Fibroblast of upper back skin (primary cell): Measurements from ENCODE around the gene WDR93.
"Not testable (repeated sequence)": the region's sequence is repeated elsewhere in the genome, so short reads cannot be mapped to it uniquely, and the experiment has no call there.

Source experiments
- DNase-seq: peaks from one replicate; pipeline ENCODE4 v3.0.0-alpha.2; 2013

WDR93 gene

DNA sequence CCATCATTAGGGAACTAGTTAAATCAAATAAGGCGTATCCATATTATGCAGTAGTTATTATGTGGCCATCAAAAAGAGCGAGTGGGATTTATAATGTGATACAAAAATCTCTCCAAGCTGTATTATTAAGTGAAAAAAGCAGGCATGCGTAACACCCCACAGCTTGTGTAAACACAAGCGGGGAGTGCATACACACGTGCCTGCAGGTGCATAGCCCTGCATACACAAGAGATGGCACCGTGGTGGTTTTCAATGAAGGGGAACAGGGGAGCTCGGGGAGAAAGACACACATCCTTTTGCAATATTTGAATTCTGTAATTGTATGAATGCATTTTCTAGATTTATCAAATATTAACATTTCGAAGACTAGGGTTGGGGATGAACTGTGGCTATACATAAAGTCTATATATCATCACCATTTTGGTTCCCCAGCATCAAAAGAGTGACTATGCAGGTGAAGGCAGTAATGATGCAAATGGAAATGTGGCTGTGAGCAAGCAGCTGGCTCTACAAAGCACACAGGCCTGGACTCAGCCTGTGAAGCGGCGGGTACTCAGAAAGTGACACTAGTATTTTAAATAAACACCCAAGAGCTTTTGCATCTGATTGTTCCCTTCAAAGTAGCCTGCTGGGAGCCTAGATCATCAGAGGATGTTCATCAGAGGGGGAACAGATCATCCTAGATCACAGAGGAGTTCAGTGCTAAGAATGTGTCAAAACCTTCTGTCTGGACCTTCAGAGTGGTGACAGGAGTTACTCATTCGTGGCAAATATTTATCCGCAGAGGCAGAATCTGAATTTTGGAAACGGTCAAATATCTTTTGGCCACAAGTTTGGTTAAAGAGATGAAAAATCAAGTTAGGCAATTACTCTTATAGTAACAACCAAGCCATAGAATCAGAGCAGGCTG, 25.9 kb upstream of the WDR93 start:
- no peak for DNase-seq

- peak; percentile 48 for DNase-seq
Observed at GRCh38 chr15:89665449-89666181, 25.0 kb upstream of the WDR93 start.

- DNase-seq = no peak
Observed at GRCh38 chr15:89666184-89666857, 24.3 kb upstream of the WDR93 start.

DNA sequence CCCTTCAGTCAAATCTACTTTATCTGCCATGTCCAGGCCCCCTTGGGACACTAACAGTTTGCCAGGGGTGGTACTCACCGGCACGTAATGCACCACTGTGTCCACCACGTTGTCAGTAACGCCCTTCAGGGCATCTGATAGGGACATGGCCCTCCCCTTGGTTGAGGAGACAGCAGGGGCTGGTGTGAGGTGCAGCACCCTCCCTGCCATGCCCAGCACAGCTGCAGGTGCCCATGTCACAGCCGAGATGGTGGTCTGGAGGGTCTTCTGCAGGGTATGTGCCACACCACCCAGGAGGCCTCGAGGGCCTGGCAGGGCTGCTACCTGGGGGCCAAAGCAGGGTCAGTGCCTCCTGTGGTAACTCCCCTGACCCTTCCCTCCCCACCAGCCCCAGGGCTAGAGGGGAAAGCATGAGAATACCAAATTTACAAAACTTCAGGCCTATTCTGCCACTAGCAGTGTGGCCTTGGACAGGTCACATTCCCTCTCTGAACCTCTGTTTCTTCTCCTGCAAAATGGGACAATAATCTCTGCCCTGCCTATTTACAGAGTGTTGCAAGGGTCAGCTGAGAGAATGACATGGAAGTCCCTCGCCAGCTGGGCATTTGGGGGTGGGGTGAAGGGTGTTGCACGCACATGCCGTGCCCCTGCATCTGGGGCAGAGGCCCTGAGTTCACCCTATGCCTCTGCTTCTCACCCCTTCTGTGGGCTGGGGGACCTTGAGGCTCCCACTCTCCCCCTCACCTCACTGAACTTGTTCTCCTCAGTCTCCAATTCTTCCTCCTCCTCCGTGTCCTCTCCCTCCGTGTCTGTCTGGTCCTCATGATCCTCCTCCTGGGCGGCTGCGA, 23.5 kb upstream of the WDR93 start:
- no peak for DNase-seq

DNA sequence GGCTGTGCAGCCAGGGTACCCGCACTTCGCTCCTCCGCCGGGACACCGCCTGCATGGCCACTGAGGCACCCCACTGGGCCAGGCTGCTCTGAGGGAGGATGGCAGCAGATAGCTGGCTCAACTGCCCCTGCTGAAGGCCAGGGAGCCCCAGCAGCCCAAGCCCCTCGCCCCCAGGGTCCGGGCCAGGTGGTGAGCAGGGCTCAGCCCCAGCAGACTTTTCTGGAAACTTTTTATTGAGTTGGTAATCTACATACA, 23.0 kb upstream of the WDR93 start:
- DNase-seq = no peak

DNA sequence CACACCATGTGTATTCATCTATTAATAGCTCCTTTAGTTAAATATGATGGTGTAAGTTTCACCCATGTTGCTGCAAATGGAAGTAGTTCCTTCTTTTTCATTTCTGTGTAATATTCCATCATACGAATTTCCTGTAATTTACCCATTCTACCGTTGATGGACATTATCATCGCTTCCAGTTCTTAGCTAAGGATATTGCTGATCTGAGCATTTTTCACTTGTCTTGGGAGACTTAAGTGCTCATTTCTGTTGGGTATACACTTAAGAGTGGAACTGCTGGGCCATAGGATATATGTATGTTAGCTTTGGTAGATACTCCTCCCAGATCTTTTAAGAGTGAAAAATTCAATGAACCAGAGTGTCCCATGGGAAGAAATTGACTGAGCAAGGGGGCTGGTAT, 22.4 kb upstream of the WDR93 start:
- no peak for DNase-seq

DNA sequence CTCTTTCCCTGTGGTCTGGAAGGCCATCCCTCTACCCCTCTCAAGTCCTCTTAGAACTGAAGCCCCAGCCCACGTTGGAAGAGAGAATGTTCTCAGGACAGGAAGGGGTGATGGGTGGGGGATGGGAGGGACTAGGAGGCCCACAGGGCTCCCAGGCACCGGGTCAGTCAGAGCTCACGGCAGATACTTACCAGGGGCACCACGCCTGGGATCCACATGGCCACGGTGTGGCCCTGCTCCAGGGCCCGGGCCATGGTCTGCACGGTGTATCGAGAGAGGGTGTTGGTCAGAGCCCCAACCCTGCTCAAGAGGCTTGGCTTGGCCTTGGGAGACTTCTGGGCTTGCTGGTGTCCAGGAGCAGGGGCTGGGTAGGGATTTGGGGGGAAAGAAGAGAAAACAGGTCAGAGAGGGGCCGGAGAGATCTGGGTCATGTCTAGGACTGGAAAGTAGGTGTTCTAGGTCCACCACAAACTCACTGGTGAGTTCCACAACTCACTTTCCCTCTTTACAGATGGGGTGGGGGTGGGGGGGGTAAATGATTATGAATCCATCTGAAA, 21.2 kb upstream of the WDR93 start:
- DNase-seq = no peak

DNA sequence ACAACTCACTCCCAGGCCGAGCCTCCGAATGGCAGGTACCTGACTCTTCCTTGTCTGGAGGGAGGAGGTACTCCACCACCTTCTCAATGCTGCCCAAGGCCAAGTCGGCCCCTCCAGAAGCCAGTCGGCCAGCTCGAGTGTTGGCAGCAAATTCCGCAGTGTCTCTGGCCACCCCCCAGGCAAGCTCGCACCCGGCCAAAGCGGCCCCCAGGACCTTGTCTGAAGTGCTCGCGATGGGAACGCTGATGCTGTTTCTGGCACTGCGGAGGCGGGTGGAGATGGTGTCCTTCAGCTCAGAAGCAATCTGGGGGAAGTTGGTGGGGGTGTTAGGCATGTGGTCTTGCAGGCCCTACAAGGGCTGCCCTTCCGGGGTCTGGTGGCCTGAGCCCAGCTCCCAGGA, 20.7 kb upstream of the WDR93 start:
- no peak for DNase-seq

DNA sequence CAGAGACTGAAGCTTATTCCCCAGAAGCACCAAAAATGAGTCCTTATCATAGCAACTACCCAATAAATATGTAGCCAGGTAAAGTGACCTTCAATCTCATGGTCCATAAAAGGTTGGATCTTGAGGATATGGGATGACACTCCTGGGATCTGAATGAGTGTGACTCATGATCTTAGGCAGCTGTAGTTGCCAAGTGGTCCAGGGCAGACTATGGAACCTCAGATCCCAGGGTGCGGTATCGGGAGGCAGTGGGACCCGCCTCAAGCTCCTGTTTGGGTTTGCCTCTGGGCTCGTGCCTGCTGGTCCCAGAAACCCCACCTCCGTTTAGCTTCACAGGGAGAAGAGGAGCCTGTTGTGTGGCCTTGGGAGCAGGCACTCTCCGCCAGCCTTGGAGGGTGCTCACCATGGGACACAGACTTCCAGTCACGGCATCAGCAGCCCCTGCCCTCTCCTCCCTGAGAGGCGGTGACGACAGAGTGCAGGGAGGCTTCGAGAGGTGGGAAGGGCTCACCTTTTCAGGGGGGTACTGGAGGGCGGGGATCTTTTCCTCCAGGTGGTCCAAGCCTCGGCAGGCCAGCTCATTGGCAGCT, 19.5 kb upstream of the WDR93 start:
- no peak for DNase-seq

DNA sequence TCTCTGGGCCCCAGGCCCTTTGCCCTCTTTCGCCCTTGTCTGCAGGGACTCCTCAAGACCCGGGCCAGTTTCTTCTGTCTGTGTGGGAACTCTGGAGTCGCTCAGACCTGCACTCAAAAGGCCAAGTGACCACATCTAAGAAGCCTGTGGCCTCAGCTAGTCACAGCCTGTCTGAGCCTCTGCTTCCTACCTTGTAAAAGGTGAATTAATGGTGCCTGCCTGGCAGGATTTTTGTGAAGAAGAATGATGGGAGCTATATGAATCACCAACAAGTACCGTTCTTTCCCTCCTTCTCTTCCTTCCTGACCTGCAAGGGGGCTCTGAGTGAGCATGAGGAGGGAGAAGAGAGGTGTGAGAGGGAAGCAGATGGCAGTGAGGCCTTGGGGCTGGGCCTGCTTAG, 18.9 kb upstream of the WDR93 start:
- no peak for DNase-seq

DNA sequence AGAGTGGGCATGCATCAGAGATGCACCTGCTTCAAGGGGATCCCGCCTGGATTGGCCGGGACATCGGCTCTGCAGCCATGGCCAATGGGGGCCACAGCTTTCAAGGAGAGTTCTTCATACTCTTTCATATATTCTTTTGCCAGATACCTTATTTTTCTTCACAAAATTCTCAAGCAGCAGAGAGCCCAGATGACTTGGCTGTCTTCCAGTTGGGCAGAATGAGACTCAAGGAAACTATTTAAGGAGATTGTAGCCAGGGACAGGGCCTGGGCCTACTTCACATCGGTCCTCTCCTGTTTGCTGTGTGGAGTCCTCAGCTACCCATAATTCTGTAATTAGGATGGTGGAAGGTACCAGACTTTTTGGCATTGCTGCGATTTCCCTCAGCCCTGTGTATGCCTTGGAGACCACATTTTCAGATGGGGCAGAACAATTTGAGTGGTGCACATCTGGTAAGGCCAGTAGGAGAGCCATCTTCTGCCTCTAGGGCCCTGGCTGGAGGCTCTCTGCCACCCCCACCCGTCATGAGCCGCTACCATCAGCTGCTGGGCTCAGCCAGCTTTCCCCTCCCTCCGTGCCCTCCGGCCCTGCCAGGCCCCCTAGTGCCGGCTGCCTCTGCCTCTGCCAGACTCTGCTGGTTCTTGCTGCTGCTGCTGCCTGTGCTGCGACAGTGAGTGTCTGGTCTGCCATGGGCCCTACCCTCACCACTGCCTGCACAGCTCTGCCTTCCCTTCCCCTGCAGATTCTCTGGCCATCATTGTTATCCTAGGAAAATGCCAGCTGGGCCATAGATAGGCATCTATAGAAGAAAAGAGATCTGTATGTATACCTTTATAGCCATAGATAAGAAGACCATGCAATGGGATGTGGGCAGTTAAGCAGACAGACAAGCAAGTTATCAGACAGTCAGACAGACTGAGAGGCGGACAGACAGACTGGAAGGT, 18.1 kb upstream of the WDR93 start:
- DNase-seq = peak; percentile 42

GRCh38 chr15:89673165-89673512, 17.5 kb upstream of the WDR93 start:
- peak; percentile 13 for DNase-seq

DNA sequence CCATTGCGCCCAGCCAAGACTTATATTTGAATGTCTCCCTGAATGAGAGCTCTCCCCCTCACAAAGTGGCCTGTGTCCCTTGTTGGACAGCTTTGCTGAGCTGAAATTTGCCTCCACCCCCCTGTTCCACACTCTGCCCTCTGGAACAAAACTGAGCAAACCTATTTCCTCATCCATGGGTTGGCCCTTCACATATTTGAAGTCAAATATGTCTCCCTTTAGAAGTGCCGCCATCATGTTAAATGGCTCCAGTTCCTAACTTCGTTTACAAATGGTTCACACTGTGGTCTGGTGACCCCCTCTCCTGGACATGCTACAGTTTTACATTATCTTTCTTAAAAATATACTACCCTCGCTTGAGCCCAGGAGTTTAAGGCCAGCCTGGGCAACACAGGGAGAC, 16.1 kb upstream of the WDR93 start:
- no peak for DNase-seq

GRCh38 chr15:89675606-89676005, 15.0 kb upstream of the WDR93 start:
- no peak for DNase-seq

GRCh38 chr15:89677381-89677780, 13.2 kb upstream of the WDR93 start:
- DNase-seq = no peak

- DNase-seq = no peak
Observed at GRCh38 chr15:89679212-89679611, 11.4 kb upstream of the WDR93 start, which contains the start of gene PLIN1. Gene PLIN1, minus strand, starts transcription at chr15:89679367. Its CDS starts 1,878 bp downstream, at chr15:89677489.

DNA sequence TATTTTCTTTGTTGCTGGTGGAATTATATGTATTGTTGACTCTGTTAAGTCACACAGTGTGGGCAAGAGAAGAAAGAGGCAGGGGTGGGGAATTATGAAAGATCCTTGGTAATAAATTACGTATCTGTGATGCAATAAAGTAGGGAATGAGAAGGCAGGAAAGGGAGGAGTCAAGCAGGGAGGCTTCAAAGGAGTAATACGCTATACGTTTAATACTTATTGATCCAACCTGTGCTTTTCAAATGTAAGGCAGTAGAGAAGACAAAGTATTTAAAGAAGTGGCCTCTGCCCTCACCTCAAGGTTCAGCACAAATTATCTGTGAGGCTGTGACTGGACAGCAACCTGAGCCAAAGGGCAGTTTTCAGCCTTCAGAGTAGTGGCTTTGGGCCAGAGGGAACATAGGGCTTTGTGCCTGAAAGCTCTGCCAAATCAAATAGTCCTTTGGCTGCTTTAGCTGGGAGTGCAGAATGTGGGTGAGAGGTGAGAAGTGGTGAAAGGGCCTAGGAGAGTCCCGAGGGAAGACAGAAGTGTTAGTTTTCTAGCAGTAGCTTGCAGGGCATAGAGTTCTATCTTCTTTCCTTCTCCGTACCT, 10.2 kb upstream of the WDR93 start:
- peak; percentile 56 for DNase-seq

DNA sequence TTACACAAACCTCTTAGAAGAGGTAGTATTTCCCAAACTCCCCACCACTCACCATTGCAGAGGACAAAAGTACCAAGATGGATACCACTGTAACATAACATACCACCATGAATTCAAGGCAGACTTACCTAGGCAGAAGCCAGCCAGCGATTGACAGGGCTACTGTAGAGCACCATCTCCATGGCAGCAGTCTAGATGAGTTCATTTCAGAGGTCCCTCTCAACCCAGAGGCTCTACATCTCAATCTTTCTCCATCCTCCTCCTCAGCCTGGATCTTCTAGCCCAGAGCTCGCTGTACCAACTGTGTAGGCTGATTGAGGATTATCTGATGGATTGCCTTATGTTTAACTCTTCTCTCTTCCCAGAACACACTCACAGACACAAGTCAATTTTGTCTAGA, 9.5 kb upstream of the WDR93 start:
- DNase-seq = no peak

- DNase-seq = no peak
Observed at GRCh38 chr15:89685995-89686394, 4.6 kb upstream of the WDR93 start.

GRCh38 chr15:89686522-89686921, 4.1 kb upstream of the WDR93 start:
- DNase-seq = no peak

GRCh38 chr15:89689930-89690275, 708 bp upstream of the WDR93 start:
- not testable (repeated sequence) for DNase-seq
